Esophagus (tissue), 2 donors: Measurements from ENCODE around the gene GEMIN7. TPM values are rescaled to one million over a fixed set of nuclear protein-coding genes. Genes with fewer than 3 reads are reported as not detected.

Experiments
- H3K27ac ChIP-seq, 2 donors: one replicate each; pipeline ENCODE4 v1.5.1; 2013; ENCODE audit warnings: low read depth in 2 of 2, mild to moderate bottlenecking in 2 of 2, inconsistent platforms in 1 of 2, low read length in 1 of 2, moderate library complexity in 1 of 2
- H3K27me3 ChIP-seq, 2 donors: one replicate each; pipeline ENCODE4 v1.6.1; 2013; ENCODE audit warnings: low read length in 2 of 2, control low read depth in 1 of 2, mild to moderate bottlenecking in 1 of 2; ENCODE audit not compliant: insufficient read depth in 2 of 2, control insufficient read depth in 1 of 2
- H3K36me3 ChIP-seq, 2 donors: one replicate each; pipeline ENCODE4 v1.6.1; 2013; ENCODE audit warnings: low read length in 1 of 2; ENCODE audit not compliant: control insufficient read depth in 2 of 2, insufficient read depth in 2 of 2
- H3K4me1 ChIP-seq, 2 donors: one replicate each; pipeline ENCODE4 v1.6.1; 2013; ENCODE audit warnings: low read length in 1 of 2; ENCODE audit not compliant: control insufficient read depth in 2 of 2, insufficient read depth in 2 of 2
- H3K4me3 ChIP-seq, 2 donors: one replicate each; pipeline ENCODE4 v1.5.1; 2013; ENCODE audit warnings: low read length in 2 of 2, mild to moderate bottlenecking in 2 of 2, low read depth in 1 of 2, moderate library complexity in 1 of 2
- H3K9me3 ChIP-seq, 2 donors: one replicate each; pipeline ENCODE4 v1.6.1; 2013; ENCODE audit warnings: mild to moderate bottlenecking in 2 of 2, low read depth in 1 of 2, low read length in 1 of 2, moderate library complexity in 1 of 2; ENCODE audit not compliant: control insufficient read depth in 2 of 2, insufficient read depth in 1 of 2
- WGBS, 2 donors: extraction: QIAGEN DNeasy Blood & Tissue Kit; methylation state at CpG; one replicate each; pipeline ENCODE4 v1.1.7; 2013; 5-methylcytosine and 5-hydroxymethylcytosine counted together
- polyA plus RNA-seq, 2 donors: library from polyadenylated mRNA; stranded (reverse); fragments of 200-250 nt; gene quantifications; one replicate each; pipeline ENCODE4 v1.2.3, GENCODE V29; 2013
- donor health status: healthy with polysubstance abuse.
- donor health status: Bipolar disorder and iron deficiency.

GEMIN7 gene
- polyA plus RNA-seq, 2 donors = 20.7 to 21.3 TPM

GRCh38 chr19:45130888-45131615, 52.0 kb downstream of the GEMIN7 start:
- Histone ChIP-seq H3K36me3 (peaks cover 0 to 2% of the 10 kb centered on the region in 2 donors), H3K9me3 (no peaks in the 10 kb centered on the region), H3K4me3 (no peak overlapping the region), H3K4me1 (peaks cover 0 to 2% of the 10 kb centered on the region in 2 donors), H3K27me3 (no peaks in the 10 kb centered on the region), H3K27ac (no peak overlapping the region)
- WGBS, 2 donors = 46 to 52% methylated on average over 13 of the region's 13 CpGs

GRCh38 chr19:45133661-45134060, 54.6 kb downstream of the GEMIN7 start:
- no peaks in the 10 kb centered on the region for H3K27me3 ChIP-seq
- 89 to 95% methylated on average over 8 of the region's 8 CpGs for WGBS, 2 donors
- no peaks in the 10 kb centered on the region for H3K9me3 ChIP-seq
- H3K4me1 ChIP-seq = no peaks in the 10 kb centered on the region
- H3K4me3 ChIP-seq = no peak overlapping the region
- H3K27ac ChIP-seq = no peak overlapping the region
- no peaks in the 10 kb centered on the region for H3K36me3 ChIP-seq

GRCh38 chr19:45135176-45135885, 56.3 kb downstream of the GEMIN7 start:
- Histone ChIP-seq H3K36me3 (peaks cover 0 to under 1% of the 10 kb centered on the region in 2 donors), H3K4me3 (no peak overlapping the region), H3K27ac (no peak overlapping the region), H3K27me3 (no peaks in the 10 kb centered on the region), H3K9me3 (no peaks in the 10 kb centered on the region), H3K4me1 (no peaks in the 10 kb centered on the region)
- 94 to 96% methylated on average over 21 of the region's 21 CpGs for WGBS, 2 donors

GRCh38 chr19:45136507-45137178, 57.6 kb downstream of the GEMIN7 start:
- WGBS, 2 donors = 75 to 84% methylated on average over 12 of the region's 12 CpGs
- H3K4me3 ChIP-seq = no peak overlapping the region
- no peaks in the 10 kb centered on the region for H3K27me3 ChIP-seq

GRCh38 chr19:45137179-45137761, 58.2 kb downstream of the GEMIN7 start:
- Histone ChIP-seq H3K4me1 (no peaks in the 10 kb centered on the region), H3K27ac (no peak overlapping the region), H3K36me3 (peaks cover 0 to 18% of the 10 kb centered on the region in 2 donors), H3K27me3 (no peaks in the 10 kb centered on the region), H3K4me3 (no peak overlapping the region), H3K9me3 (no peaks in the 10 kb centered on the region)
- 73 to 77% methylated on average over 17 of the region's 17 CpGs for WGBS, 2 donors

More at GRCh38 chr19:45136507-45137178, 57.6 kb downstream of the GEMIN7 start:
- peaks cover 0 to 12% of the 10 kb centered on the region in 2 donors for H3K36me3 ChIP-seq
- peak overlapping the region in 1 of 2 donors; percentile 11 for H3K27ac ChIP-seq
- H3K9me3 ChIP-seq = no peaks in the 10 kb centered on the region
- no peaks in the 10 kb centered on the region for H3K4me1 ChIP-seq

GRCh38 chr19:45138303-45138751, 59.3 kb downstream of the GEMIN7 start:
- Histone ChIP-seq H3K27ac (no peak overlapping the region), H3K4me1 (peaks cover 0 to 1% of the 10 kb centered on the region in 2 donors), H3K4me3 (no peak overlapping the region), H3K36me3 (peaks cover 0 to 27% of the 10 kb centered on the region in 2 donors), H3K9me3 (peaks cover 0 to under 1% of the 10 kb centered on the region in 2 donors), H3K27me3 (no peaks in the 10 kb centered on the region)
- 58 to 61% methylated on average over 11 of the region's 11 CpGs for WGBS, 2 donors

GRCh38 chr19:45139286-45140143, 60.5 kb downstream of the GEMIN7 start:
- Histone ChIP-seq H3K4me1 (peaks cover 0 to 5% of the 10 kb centered on the region in 2 donors), H3K27ac (no peak overlapping the region), H3K9me3 (peaks cover 0 to 2% of the 10 kb centered on the region in 2 donors), H3K27me3 (no peaks in the 10 kb centered on the region), H3K4me3 (no peak overlapping the region), H3K36me3 (peaks cover 0 to 30% of the 10 kb centered on the region in 2 donors)
- 86 to 91% methylated on average over 24 of the region's 24 CpGs for WGBS, 2 donors

GRCh38 chr19:45140144-45140503, 61.1 kb downstream of the GEMIN7 start:
- Histone ChIP-seq H3K27me3 (no peaks in the 10 kb centered on the region), H3K36me3 (peaks cover 3 to 36% of the 10 kb centered on the region in 2 donors), H3K9me3 (peaks cover 0 to 2% of the 10 kb centered on the region in 2 donors), H3K27ac (no peak overlapping the region), H3K4me1 (peaks cover 0 to 5% of the 10 kb centered on the region in 2 donors), H3K4me3 (no peak overlapping the region)
- 80 to 83% methylated on average over 8 of the region's 8 CpGs for WGBS, 2 donors
